Measurements from ENCODE around the gene OR6M1.

DNA sequence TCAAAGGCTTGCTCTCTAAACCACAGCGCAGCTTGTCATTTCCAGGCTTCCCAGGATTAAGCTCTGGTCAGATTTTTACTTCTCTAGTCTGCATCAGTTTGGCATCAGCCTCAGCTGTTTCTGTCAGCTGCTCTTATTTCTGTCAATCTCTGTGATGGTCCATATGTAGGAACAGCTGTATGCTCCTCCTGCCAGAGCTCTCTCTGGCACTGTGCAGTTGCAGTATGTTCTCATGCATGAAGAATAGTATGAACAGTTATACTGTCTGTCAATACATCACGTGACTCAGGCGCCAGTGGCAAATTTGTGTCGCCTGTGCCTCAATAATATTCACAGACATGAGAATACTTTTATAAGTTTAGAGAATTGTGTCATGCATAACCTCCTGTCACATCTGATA, 6.7 kb downstream of the OR6M1 start:
- no peak for TF ChIP-seq POLR2AphosphoS5 (IDR thresholded peaks at IDR 0.05; ENCODE audit: borderline replicate concordance, low read depth, low read length)
- no peak for TF ChIP-seq EZH2 (IDR thresholded peaks at IDR 0.05)

Data from SK-N-MC (cell line).